Epithelial cell of proximal tubule (primary cell): ENCODE data around the gene ACTG1. TPM values are rescaled to one million over a fixed set of nuclear protein-coding genes. Genes with fewer than 3 reads are reported as not detected.

Source experiments
- DNase-seq: peaks from one replicate; pipeline ENCODE4 v3.0.0-alpha.2; 2011; ENCODE audit warnings: low read depth
- H3K4me3 ChIP-seq: 2 replicates; pipeline ENCODE4 v1.5.1; 2011; ENCODE audit warnings: low read depth, mild to moderate bottlenecking, low read length
- CTCF ChIP-seq: conservative IDR thresholded peaks from 2 replicates; pipeline ENCODE4 v1.5.1; 2012; ENCODE audit warnings: low read depth, mild to moderate bottlenecking, low read length
- total RNA-seq: library from RNA; depleted of rRNA; stranded (reverse); fragments of >200 nt; gene quantifications from 2 replicates; pipeline ENCODE4 v1.2.3, GENCODE V29; 2015

ACTG1 gene
- total RNA-seq, 1 donor from 2014 or later = 8,322 TPM

GRCh38 chr17:81481815-81482505, 30.6 kb downstream of the ACTG1 start:
- peak overlapping the region; percentile 52 for H3K4me3 ChIP-seq
- no peak for DNase-seq
- TF ChIP-seq CTCF = no peak

- peak overlapping the region; percentile 52 for H3K4me3 ChIP-seq
- TF ChIP-seq CTCF = no peak
- DNase-seq = no peak
These were observed 31.4 kb downstream of the ACTG1 start for GRCh38 chr17:81481073-81481799.

GRCh38 chr17:81480140-81481072, 32.2 kb downstream of the ACTG1 start:
- no peak overlapping the region for H3K4me3 ChIP-seq
- TF ChIP-seq CTCF = peak; percentile 15
- DNase-seq = no peak

GRCh38 chr17:81479175-81480071, 33.2 kb downstream of the ACTG1 start:
- no peak overlapping the region for H3K4me3 ChIP-seq
- DNase-seq = no peak
- no peak for TF ChIP-seq CTCF

- TF ChIP-seq CTCF = no peak
- no peak for DNase-seq
These were observed 34.5 kb downstream of the ACTG1 start for GRCh38 chr17:81478119-81478518.

GRCh38 chr17:81477173-81477572, 35.4 kb downstream of the ACTG1 start:
- no peak for TF ChIP-seq CTCF
- no peak overlapping the region for H3K4me3 ChIP-seq
- no peak for DNase-seq

More at GRCh38 chr17:81478119-81478518, 34.5 kb downstream of the ACTG1 start:
- no peak overlapping the region for H3K4me3 ChIP-seq
